Panc1 (cell line): ENCODE data around the gene IGSF5. TPM values are rescaled to one million over a fixed set of nuclear protein-coding genes. Genes with fewer than 3 reads are reported as not detected.

Source experiments
- ATAC-seq: fragments of 200-7000 bp; cut with Tn5 transposase; 2 replicates; pipeline ENCODE4 v1.9.1; 2020; ENCODE audit warnings: mild to moderate bottlenecking, moderate library complexity
- BruUV-seq: library from RNA; stranded (reverse); fragments of 400-500 nt; replicated peaks from 2 replicates; lab custom pipeline; 2021; lab: Mats Ljungman, UMichigan
- CTCF ChIA-PET: fragments of 300-600 bp; sonication (Branson Sonifier 250); formaldehyde crosslinking; loops from one replicate; lab custom pipeline; 2022; ENCODE audit warnings: antibody characterized with exemption; lab: Charles Lee
- POLR2A ChIA-PET: fragments of 300-600 bp; sonication (Branson Sonifier 250); formaldehyde crosslinking; loops from one replicate; lab custom pipeline; 2022; ENCODE audit warnings: antibody characterized with exemption; lab: Charles Lee
- DNase-seq: peaks from one replicate; pipeline ENCODE4 v3.0.0-alpha.2; 2010; ENCODE audit warnings: low read depth, low spot score
- H3K27ac ChIP-seq: 2 replicates; pipeline ENCODE4 v1.5.1; 2011; ENCODE audit warnings: mild to moderate bottlenecking, low read length, inconsistent platforms
- H3K27me3 ChIP-seq: fragments of 200-500 bp; sonication (Bioruptor generic); 2 replicates; pipeline ENCODE4 v1.6.0; 2014; ENCODE audit warnings: low read length, inconsistent platforms; ENCODE audit not compliant: control insufficient read depth, insufficient read depth
- H3K36me3 ChIP-seq: fragments of 200-500 bp; sonication (Bioruptor generic); 2 replicates; pipeline ENCODE4 v1.5.1; 2014; ENCODE audit warnings: inconsistent platforms, mild to moderate bottlenecking, low read length, moderate library complexity; ENCODE audit not compliant: control insufficient read depth, insufficient read depth
- H3K4me1 ChIP-seq: 2 replicates; pipeline ENCODE4 v1.5.1; 2011; ENCODE audit warnings: inconsistent platforms, mild to moderate bottlenecking, low read length, moderate library complexity; ENCODE audit not compliant: control insufficient read depth, insufficient read depth
- H3K4me3 ChIP-seq, 2 experiments: 2 replicates each; pipeline ENCODE4 v1.5.1; 2011 to 2012; ENCODE audit warnings: low read depth in 2 of 2, low read length in 2 of 2, mild to moderate bottlenecking in 2 of 2, inconsistent platforms in 1 of 2, moderate library complexity in 1 of 2
- H3K9me3 ChIP-seq: fragments of 200-500 bp; sonication (Bioruptor generic); 2 replicates; pipeline ENCODE4 v1.5.1; 2014; ENCODE audit warnings: low read depth, mild to moderate bottlenecking, inconsistent platforms, low read length, moderate library complexity; ENCODE audit not compliant: control insufficient read depth, insufficient read depth
- CTCF ChIP-seq: fragments of 450-650 bp; IDR thresholded peaks from 2 replicates; pipeline ENCODE4 v1.5.1; 2017; ENCODE audit warnings: mild to moderate bottlenecking
- POLR2AphosphoS5 ChIP-seq: IDR thresholded peaks from 2 replicates; pipeline ENCODE4 v1.6.1; 2012; ENCODE audit warnings: mild to moderate bottlenecking, low read depth, low read length, moderate library complexity
- REST ChIP-seq, 2 experiments: IDR thresholded peaks; 2 replicates each; pipeline ENCODE4 v1.6.1; 2011 to 2012; ENCODE audit warnings: low read depth in 2 of 2, control low read depth in 1 of 2, low read length in 1 of 2, mild to moderate bottlenecking in 1 of 2, moderate library complexity in 1 of 2; ENCODE audit not compliant: insufficient read depth in 1 of 2
- SIN3A ChIP-seq: IDR thresholded peaks from 2 replicates; pipeline ENCODE4 v1.6.1; 2012; ENCODE audit warnings: low read depth, mild to moderate bottlenecking, low read length, moderate library complexity, borderline replicate concordance; ENCODE audit not compliant: insufficient read depth
- TCF7L2 ChIP-seq: IDR thresholded peaks from 2 replicates; pipeline ENCODE4 v1.6.1; 2011; ENCODE audit warnings: mild to moderate bottlenecking, low read depth, low read length, inconsistent platforms
- in situ Hi-C: cut with HindIII; loops from 2 replicates; pipeline ENCODE4 v1.10.0; 2016; ENCODE audit warnings: low sequenced_read_pairs, low pct_unique_long_range_greater_than_20kb
- intact Hi-C: fragments of 100-400 bp; cut with micrococcal nuclease; formaldehyde crosslinking; loops from one replicate; pipeline ENCODE4 v1.10.0; 2022; ENCODE audit not compliant: unreplicated experiment
- total RNA-seq: library from RNA; stranded (reverse); gene quantifications from one replicate; pipeline ENCODE4 v1.2.1, GENCODE V29; 2021; ENCODE audit not compliant: unreplicated experiment

The IGSF5 gene
- total RNA-seq, 1 experiment from 2014 or later: not detected

GRCh38 chr21:39809936-39810335 is 65.0 kb downstream of the IGSF5 start:
- no peak for DNase-seq
- Histone ChIP-seq H3K9me3 (no peaks in the 10 kb centered on the region), H3K4me3 (no peak overlapping the region), H3K4me1 (no peaks in the 10 kb centered on the region), H3K27ac (no peak overlapping the region), H3K27me3 (no peaks in the 10 kb centered on the region), H3K36me3 (no peaks in the 10 kb centered on the region)
- in situ Hi-C loops (no loop called here), intact Hi-C loops (no loop called here)
- ChIA-PET CTCF (no interaction called here), POLR2A (no interaction called here)
- no peak for ATAC-seq
- TF ChIP-seq REST (IDR thresholded peaks at IDR 0.05; ENCODE audit: insufficient read depth in 1 of 2, low read depth in 2 of 2, low read length in 1 of 2) (no peak), SIN3A (no peak), POLR2AphosphoS5 (no peak), CTCF (no peak), TCF7L2 (no peak)
- BruUV-seq: no TSS peak

GRCh38 chr21:39812983-39813382 is 68.0 kb downstream of the IGSF5 start:
- no peaks in the 10 kb centered on the region for H3K4me1 ChIP-seq
- CTCF ChIA-PET: no interaction called here
- H3K27ac ChIP-seq: no peak overlapping the region
- no peaks in the 10 kb centered on the region for H3K36me3 ChIP-seq
- TF ChIP-seq REST (IDR thresholded peaks at IDR 0.05; ENCODE audit: insufficient read depth in 1 of 2, low read depth in 2 of 2, low read length in 1 of 2) (no peak), CTCF (no peak), SIN3A (no peak), TCF7L2 (no peak), POLR2AphosphoS5 (no peak)
- no peaks in the 10 kb centered on the region for H3K27me3 ChIP-seq
- DNase-seq (no peak), ATAC-seq (no peak)
- no peaks in the 10 kb centered on the region for H3K9me3 ChIP-seq
- intact Hi-C loops: no loop called here
- no TSS peak for BruUV-seq
- POLR2A ChIA-PET: no interaction called here
- H3K4me3 ChIP-seq: no peak overlapping the region
- in situ Hi-C loops: no loop called here
